Loucy (cell line): Measurements from ENCODE around the gene KDM6B.

ENCODE experiments used
- EZH2phosphoT487 ChIP-seq: fragments of 200-600 bp; IDR thresholded peaks from 2 replicates; pipeline ENCODE4 v1.6.1; 2018; ENCODE audit warnings: antibody characterized with exemption, mild to moderate bottlenecking, moderate library complexity, borderline replicate concordance
- TF ChIP-seq, protein P1 (sequence below): fragments of 200-600 bp; sonication (generic); conservative IDR thresholded peaks from 2 replicates; pipeline ENCODE4 v1.5.1; 2014; ENCODE audit warnings: mild to moderate bottlenecking, antibody characterized with exemption, low read length

- TF ChIP-seq, protein P1, sequence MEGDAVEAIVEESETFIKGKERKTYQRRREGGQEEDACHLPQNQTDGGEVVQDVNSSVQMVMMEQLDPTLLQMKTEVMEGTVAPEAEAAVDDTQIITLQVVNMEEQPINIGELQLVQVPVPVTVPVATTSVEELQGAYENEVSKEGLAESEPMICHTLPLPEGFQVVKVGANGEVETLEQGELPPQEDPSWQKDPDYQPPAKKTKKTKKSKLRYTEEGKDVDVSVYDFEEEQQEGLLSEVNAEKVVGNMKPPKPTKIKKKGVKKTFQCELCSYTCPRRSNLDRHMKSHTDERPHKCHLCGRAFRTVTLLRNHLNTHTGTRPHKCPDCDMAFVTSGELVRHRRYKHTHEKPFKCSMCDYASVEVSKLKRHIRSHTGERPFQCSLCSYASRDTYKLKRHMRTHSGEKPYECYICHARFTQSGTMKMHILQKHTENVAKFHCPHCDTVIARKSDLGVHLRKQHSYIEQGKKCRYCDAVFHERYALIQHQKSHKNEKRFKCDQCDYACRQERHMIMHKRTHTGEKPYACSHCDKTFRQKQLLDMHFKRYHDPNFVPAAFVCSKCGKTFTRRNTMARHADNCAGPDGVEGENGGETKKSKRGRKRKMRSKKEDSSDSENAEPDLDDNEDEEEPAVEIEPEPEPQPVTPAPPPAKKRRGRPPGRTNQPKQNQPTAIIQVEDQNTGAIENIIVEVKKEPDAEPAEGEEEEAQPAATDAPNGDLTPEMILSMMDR, result no peak
- no peak for TF ChIP-seq EZH2phosphoT487
Observed at GRCh38 chr17:7834542-7834956, 532 bp downstream of the KDM6B start.
